IgD-negative memory B cell (primary cell): Measurements from ENCODE around the gene AHI1. TPM values are rescaled to one million over a fixed set of nuclear protein-coding genes. Genes with fewer than 3 reads are reported as not detected.

ENCODE experiments used
- H3K27ac Mint-ChIP-seq, 3 donors: one replicate each; pipeline ENCODE4 v1.8.0; 2020 to 2022; ENCODE audit warnings: mild to moderate bottlenecking in 3 of 3, mixed read lengths in 3 of 3, moderate library complexity in 1 of 3
- H3K27me3 Mint-ChIP-seq: one replicate; pipeline ENCODE4 v1.8.0; 2021; ENCODE audit warnings: mixed read lengths
- H3K36me3 Mint-ChIP-seq: one replicate; pipeline ENCODE4 v1.8.0; 2020; ENCODE audit warnings: mild to moderate bottlenecking, mixed read lengths
- H3K4me1 Mint-ChIP-seq, 3 donors: one replicate each; pipeline ENCODE4 v1.8.0; 2020 to 2022; ENCODE audit warnings: mixed read lengths in 3 of 3, mild to moderate bottlenecking in 1 of 3
- H3K4me3 Mint-ChIP-seq, 4 donors: one replicate each; pipeline ENCODE4 v1.8.0; 2020 to 2022; ENCODE audit warnings: mild to moderate bottlenecking in 4 of 4, mixed read lengths in 4 of 4, moderate library complexity in 3 of 4
- H3K9me3 Mint-ChIP-seq, 3 donors: one replicate each; pipeline ENCODE4 v1.8.0; 2020 to 2021; ENCODE audit warnings: mixed read lengths in 3 of 3, mild to moderate bottlenecking in 1 of 3
- polyA plus RNA-seq: library from polyadenylated mRNA; unstranded; fragments of 300-500 nt; fragmentation: Illumina TruSeq; gene quantifications from one replicate; pipeline ENCODE4 v1.2.3, GENCODE V29; 2021

Gene AHI1
- polyA plus RNA-seq, result 10.4 TPM

DNA sequence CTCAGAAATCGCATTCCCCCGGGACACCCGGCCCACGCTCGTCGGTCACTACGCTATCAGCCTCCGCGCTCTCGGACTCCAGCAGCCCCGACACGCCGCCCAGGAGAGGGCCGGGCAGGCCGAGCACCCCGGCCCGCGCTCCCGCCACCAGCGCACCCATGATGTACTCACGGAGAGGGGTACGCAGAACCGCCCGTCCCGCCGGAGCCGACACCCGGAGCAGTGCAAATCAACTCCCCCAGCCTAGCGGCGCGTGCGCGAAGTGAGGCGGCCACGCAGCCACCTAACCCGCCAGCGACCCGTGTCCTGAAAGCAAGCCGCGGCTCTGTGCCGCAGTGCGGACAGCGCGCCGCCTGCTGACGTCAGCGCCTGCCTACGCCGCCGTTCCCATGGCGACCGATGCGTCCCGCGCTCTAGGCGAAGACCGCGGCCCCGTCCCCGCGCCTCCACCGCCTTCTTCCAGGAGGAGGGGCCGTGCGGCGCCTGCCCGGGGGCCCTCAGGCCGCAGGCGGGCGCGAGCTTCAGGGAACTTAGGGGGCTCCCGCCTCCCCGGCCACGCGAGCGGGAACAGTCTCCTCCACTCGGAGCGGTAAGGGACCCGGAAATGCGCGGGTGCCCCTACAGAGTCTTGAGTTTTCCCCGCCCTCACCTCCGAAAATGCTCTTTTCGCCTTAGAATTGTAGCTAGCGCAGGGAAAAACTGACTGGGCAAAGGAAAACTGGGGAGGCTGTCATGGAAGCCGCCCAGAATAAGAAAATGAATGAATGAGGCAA lies at the start of gene AHI1:
TSS of gene AHI1 (minus strand) at position 329 of the 773 bp plus-strand sequence. CDS start 5,503 bp downstream, outside the sequence.
- no peaks in the 10 kb centered on the region for H3K27me3 Mint-ChIP-seq
- H3K36me3 Mint-ChIP-seq, result peaks cover 11% of the 10 kb centered on the region
- peak within 1 kb of the TSS in 1 of 4 donors; percentile 75 for H3K4me3 Mint-ChIP-seq
- no peaks in the 10 kb centered on the region for H3K9me3 Mint-ChIP-seq
- peaks cover 7 to 11% (median 8%) of the 10 kb centered on the region in 3 donors for H3K4me1 Mint-ChIP-seq
- H3K27ac Mint-ChIP-seq, result no peak within 1 kb of the TSS

GRCh38 chr6:135546680-135547418 lies 49.3 kb upstream of the AHI1 start:
- Mint-ChIP-seq H3K4me3 (no peak overlapping the region), H3K9me3 (no peaks in the 10 kb centered on the region), H3K36me3 (no peaks in the 10 kb centered on the region), H3K27me3 (peaks cover 2% of the 10 kb centered on the region), H3K27ac (no peak overlapping the region), H3K4me1 (no peaks in the 10 kb centered on the region)

DNA sequence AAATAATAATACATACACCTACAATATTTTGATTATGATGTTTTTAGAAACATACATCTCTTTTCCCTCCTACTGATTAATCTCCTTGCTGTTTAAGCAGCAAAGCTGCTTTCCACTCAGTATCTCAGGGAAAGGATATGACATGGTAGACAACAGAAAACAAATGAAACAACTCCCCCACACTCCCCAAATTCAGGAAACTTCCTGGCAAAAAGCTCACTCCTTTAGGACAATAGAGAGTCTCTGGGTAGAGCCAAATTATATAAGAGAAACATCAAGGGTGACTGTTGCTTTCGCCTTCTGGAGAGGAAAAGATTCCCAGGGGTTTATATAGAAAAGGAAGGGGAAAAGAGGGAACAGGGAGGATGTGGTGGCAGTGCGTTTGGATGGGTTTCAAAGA lies 48.7 kb upstream of the AHI1 start:
- Mint-ChIP-seq H3K36me3 (no peaks in the 10 kb centered on the region), H3K4me1 (no peaks in the 10 kb centered on the region), H3K9me3 (no peaks in the 10 kb centered on the region)

GRCh38 chr6:135540207-135540840 lies 42.8 kb upstream of the AHI1 start:
- Mint-ChIP-seq H3K4me3 (no peak overlapping the region), H3K36me3 (no peaks in the 10 kb centered on the region), H3K4me1 (peaks cover 0 to 1% (median 0%) of the 10 kb centered on the region in 3 donors), H3K27ac (no peak overlapping the region), H3K9me3 (no peaks in the 10 kb centered on the region), H3K27me3 (peaks cover 10% of the 10 kb centered on the region)

More for the DNA sequence above, 48.7 kb upstream of the AHI1 start:
- no peak overlapping the region for H3K27ac Mint-ChIP-seq
- H3K27me3 Mint-ChIP-seq, result peaks cover 6% of the 10 kb centered on the region
- no peak overlapping the region for H3K4me3 Mint-ChIP-seq

GRCh38 chr6:135537741-135538301 lies 40.3 kb upstream of the AHI1 start:
- Mint-ChIP-seq H3K36me3 (no peaks in the 10 kb centered on the region), H3K9me3 (peaks cover 0 to under 1% (median 0%) of the 10 kb centered on the region in 3 donors), H3K4me1 (peaks cover 0 to 1% (median 0%) of the 10 kb centered on the region in 3 donors), H3K4me3 (no peak overlapping the region), H3K27me3 (peaks cover 8% of the 10 kb centered on the region), H3K27ac (no peak overlapping the region)

DNA sequence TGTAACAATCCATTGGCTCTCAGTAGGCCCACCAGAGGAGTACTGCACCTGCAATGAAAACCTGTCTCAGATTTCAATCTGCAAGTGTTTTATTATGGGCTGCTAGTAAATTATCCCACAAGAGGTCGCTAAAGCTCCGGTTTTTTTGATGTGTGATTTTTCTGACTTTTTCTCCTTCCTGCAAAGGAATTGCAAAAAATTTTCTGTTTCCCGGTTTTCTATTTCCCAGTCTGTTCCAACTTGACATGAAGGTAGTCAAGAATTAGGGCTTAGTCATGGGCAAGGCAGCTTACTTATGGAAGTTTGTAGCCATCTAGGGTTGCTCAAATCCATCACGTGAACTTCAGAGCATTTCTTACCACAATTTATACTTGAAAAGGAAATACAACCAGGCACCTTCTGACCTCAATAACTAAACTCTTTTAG lies 38.5 kb upstream of the AHI1 start:
- Mint-ChIP-seq H3K36me3 (no peaks in the 10 kb centered on the region), H3K4me3 (no peak overlapping the region), H3K4me1 (peaks cover 0 to 1% (median 0%) of the 10 kb centered on the region in 3 donors), H3K27ac (no peak overlapping the region), H3K27me3 (peaks cover 4% of the 10 kb centered on the region), H3K9me3 (peaks cover 0 to 2% (median 0%) of the 10 kb centered on the region in 3 donors)

- Mint-ChIP-seq H3K4me3 (no peak overlapping the region), H3K27ac (no peak overlapping the region), H3K4me1 (peaks cover 0 to 1% (median 0%) of the 10 kb centered on the region in 3 donors), H3K27me3 (no peaks in the 10 kb centered on the region), H3K36me3 (no peaks in the 10 kb centered on the region), H3K9me3 (peaks cover 0 to 2% (median 0%) of the 10 kb centered on the region in 3 donors)
Observed at GRCh38 chr6:135534773-135535380, 37.3 kb upstream of the AHI1 start.

GRCh38 chr6:135532559-135532958 lies 35.0 kb upstream of the AHI1 start:
- no peak overlapping the region for H3K27ac Mint-ChIP-seq
- peaks cover 0 to 2% (median 0%) of the 10 kb centered on the region in 3 donors for H3K9me3 Mint-ChIP-seq
- H3K4me1 Mint-ChIP-seq, result peaks cover 0 to 1% (median 0%) of the 10 kb centered on the region in 3 donors
- no peak overlapping the region for H3K4me3 Mint-ChIP-seq
- H3K36me3 Mint-ChIP-seq, result no peaks in the 10 kb centered on the region
- no peaks in the 10 kb centered on the region for H3K27me3 Mint-ChIP-seq

GRCh38 chr6:135531954-135532490 lies 34.5 kb upstream of the AHI1 start:
- H3K27ac Mint-ChIP-seq, result no peak overlapping the region
- H3K4me1 Mint-ChIP-seq, result peaks cover 0 to 1% (median 0%) of the 10 kb centered on the region in 3 donors
- peaks cover 0 to 2% (median 0%) of the 10 kb centered on the region in 3 donors for H3K9me3 Mint-ChIP-seq
- H3K4me3 Mint-ChIP-seq, result no peak overlapping the region
- no peaks in the 10 kb centered on the region for H3K27me3 Mint-ChIP-seq
- H3K36me3 Mint-ChIP-seq, result no peaks in the 10 kb centered on the region

DNA sequence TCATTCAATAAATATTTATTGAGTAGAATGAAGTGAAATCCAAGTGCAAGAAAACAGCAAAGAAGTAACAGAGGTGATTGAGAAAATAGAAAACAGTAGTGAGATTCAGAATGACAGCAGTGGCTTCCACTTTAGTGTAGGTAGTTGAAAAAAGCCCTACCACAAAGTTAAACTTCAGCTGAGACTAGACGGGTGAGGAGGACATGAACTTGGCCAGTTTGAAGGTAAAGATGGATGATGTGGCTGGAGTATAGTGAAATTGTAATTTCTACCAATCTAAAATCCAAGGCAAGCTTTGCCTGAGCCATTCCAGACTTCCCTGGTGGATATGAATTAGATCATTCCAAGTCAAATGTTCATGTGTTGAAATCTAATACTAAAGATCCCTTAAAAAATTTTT lies 32.6 kb upstream of the AHI1 start:
- no peaks in the 10 kb centered on the region for H3K27me3 Mint-ChIP-seq
- no peaks in the 10 kb centered on the region for H3K36me3 Mint-ChIP-seq
- no peak overlapping the region for H3K27ac Mint-ChIP-seq
- peaks cover 0 to 2% (median 0%) of the 10 kb centered on the region in 3 donors for H3K9me3 Mint-ChIP-seq
- no peaks in the 10 kb centered on the region for H3K4me1 Mint-ChIP-seq
- no peak overlapping the region for H3K4me3 Mint-ChIP-seq

GRCh38 chr6:135527960-135528249 lies 30.4 kb upstream of the AHI1 start:
- no peak overlapping the region for H3K27ac Mint-ChIP-seq
- no peaks in the 10 kb centered on the region for H3K36me3 Mint-ChIP-seq
- H3K4me1 Mint-ChIP-seq, result no peaks in the 10 kb centered on the region
- peaks cover 0 to 2% (median 0%) of the 10 kb centered on the region in 3 donors for H3K9me3 Mint-ChIP-seq
- no peak overlapping the region for H3K4me3 Mint-ChIP-seq
- H3K27me3 Mint-ChIP-seq, result no peaks in the 10 kb centered on the region

- H3K27ac Mint-ChIP-seq, result no peak overlapping the region
- H3K9me3 Mint-ChIP-seq, result no peaks in the 10 kb centered on the region
- H3K36me3 Mint-ChIP-seq, result no peaks in the 10 kb centered on the region
- H3K4me1 Mint-ChIP-seq, result no peaks in the 10 kb centered on the region
- H3K4me3 Mint-ChIP-seq, result peak overlapping the region in 1 of 4 donors; percentile 60
- H3K27me3 Mint-ChIP-seq, result no peaks in the 10 kb centered on the region
Observed at GRCh38 chr6:135527116-135527959, 29.8 kb upstream of the AHI1 start.

DNA sequence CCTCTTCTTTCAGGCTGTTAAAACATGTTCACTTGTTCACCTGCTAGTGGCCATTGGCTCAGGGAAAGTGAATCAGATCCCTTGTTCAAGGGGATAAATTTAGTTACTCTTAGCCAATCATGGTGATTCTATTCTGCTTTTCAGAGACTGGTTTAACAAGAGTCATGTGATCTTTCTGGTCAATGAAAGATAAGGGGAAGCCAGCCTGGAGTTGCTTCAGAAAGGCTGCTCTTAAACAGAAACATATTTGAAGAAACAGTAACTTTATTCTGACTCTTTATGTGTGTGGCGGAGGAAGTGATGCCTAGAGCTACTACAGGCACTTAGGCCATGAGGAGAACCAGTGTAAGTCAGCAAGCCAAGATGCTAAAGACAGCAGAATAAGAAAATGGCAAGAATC lies 28.1 kb upstream of the AHI1 start:
- no peaks in the 10 kb centered on the region for H3K4me1 Mint-ChIP-seq
- H3K36me3 Mint-ChIP-seq, result no peaks in the 10 kb centered on the region
- H3K4me3 Mint-ChIP-seq, result no peak overlapping the region
- no peaks in the 10 kb centered on the region for H3K27me3 Mint-ChIP-seq
- no peaks in the 10 kb centered on the region for H3K9me3 Mint-ChIP-seq
- H3K27ac Mint-ChIP-seq, result no peak overlapping the region
